ENCODE measurements around the gene AXIN2. TPM values are rescaled to one million over a fixed set of nuclear protein-coding genes. Genes with fewer than 3 reads are reported as not detected.
"Not testable (repeated sequence)": the region's sequence is repeated elsewhere in the genome, so short reads cannot be mapped to it uniquely, and the experiment has no call there.

AXIN2 gene
- total RNA-seq, 1 donor: under 0.01 TPM

GRCh38 chr17:65538675-65539529, 22.5 kb downstream of the AXIN2 start:
- DNase-seq (ENCODE audit: low read depth in 2 of 3, low spot score in 2 of 3): no peak

DNA sequence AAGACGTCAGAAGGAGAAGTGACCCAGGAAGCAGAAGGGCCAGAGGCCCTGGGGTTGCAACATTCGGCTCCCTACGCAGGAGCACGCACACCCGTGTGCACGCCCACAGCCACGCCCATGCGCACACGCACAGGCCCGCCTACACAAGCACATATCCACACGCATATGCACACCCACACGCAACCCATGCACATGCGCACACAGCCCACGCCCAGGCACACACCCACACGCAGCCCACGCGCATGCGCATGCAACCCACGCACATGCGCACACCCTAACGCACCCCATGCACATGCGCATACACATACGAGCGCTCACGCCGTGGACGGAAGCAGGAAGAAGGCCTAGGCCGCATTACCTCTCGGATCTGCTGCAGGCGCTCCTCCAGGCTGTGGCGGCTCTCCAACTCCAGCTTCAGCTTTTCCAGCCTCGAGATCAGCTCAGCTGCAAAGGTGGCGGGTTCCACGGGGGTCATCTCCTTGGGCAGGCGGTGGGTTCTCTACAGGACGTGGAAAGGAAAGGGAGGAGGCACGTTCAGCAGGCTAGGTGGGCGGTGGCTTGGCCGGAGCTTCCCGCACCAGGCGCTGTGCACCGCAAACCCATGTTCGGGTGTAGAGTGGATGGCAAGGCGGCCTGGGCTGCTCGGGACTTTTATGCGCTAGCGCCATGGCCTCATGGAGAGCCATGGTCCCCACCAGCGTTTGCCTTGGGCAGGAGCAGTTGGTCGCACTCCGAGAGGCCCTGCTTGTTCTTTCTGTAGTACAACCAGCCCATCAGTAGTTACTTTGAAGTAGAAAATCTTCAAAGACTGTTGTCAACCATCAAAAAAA, 23.4 kb downstream of the AXIN2 start:
- DNase-seq (ENCODE audit: low read depth in 2 of 3, low spot score in 2 of 3): no peak

DNA sequence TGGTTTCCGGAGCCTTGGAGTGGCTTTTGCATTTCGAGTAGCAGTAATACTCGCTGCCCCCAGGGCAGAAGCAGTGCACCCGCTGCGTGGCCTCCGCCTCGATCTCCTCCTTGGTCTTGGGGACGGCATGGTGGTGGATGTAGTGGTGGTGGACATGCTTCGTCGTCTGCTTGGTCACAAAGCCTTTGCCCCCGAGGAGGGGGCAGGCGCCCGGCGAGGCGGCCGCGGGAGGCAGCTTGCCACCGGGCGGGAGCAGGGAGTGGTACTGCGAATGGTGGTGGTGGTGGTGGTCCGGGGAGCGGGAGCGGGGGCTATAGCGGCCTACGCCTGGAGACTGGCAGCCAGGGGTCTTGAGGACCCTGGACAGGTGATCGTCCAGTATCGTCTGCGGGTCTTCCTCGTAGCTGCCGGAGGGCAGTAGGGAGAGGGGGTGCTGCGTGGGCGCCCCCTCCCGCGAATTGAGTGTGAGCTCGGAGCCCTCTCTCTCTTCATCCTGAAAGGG, 24.1 kb downstream of the AXIN2 start:
- no peak for DNase-seq (ENCODE audit: low read depth in 2 of 3, low spot score in 2 of 3)

DNA sequence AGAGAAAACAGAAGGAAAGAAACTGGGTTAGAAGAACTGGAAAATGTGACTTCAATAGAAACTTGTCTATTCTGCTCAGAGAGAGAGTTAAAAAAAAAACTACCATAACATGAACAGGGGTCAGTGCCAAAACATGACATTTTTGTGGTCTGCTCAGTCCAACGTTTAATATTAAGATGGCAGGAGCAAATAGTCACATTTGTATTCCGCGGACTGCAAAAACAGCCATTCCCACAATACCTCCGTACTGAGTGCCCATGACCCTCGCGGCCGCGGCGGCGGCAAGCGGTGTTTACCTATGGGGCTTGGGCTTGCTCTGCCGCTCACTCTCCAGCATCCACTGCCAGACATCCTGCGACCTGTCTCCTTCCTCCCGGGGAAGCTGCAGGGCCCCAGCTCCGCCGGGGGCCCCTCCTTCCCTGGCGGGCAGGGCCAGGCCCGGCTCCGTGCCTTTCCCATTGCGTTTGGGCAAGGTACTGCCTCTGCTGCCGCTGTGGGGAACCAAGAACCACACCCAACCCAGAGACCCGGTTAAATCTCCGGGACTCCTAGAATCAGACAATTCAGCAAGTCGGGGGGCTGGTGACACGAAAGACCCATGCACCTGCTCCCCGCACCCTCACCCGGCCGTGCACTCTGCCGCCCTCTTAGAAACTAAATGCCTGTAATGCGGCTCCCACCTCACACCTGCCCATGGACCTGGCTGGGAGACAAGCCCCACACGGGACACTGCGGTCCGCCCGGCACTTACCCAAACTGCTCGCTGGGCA, 24.7 kb downstream of the AXIN2 start:
- no peak for DNase-seq (ENCODE audit: low read depth in 2 of 3, low spot score in 2 of 3)

- DNase-seq (ENCODE audit: low read depth in 2 of 3, low spot score in 2 of 3): no peak
Observed at GRCh38 chr17:65535777-65536572, 25.5 kb downstream of the AXIN2 start.

- no peak for DNase-seq (ENCODE audit: low read depth in 2 of 3, low spot score in 2 of 3)
Observed at GRCh38 chr17:65533852-65534457, 27.5 kb downstream of the AXIN2 start.

DNA sequence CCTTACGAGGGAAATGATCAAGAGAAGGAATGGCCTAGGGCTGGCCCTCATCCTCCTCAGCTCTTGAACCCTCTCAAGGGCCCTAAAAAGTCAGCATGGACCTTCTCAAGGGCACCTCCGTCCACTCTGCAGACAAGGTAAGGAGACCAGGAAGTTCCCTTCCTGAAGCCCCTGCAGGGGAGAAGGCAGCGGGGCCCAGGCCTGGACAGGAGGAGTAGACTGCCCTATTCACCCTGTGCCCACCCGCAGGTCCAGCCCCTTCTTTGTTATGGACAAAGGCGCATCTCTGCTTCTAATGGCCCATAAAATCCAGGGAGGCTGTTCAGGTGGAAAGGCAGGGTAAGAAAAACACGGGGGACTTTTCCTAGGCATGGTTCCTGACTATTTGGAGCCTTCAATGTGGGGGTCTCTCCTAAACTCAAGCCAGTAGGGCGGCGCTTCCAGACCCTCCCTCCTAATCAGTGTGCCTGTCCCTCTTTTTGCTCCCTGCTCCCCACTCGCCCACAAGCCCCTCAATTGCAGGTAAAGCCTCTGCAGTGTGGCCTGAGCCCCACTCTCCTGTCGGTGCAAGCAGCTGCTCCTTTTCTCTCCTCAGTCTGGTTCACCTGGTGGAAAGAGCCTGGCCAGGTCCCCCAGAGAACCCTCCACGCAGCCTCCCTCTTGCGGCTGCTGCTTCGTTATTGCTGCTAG, 28.2 kb downstream of the AXIN2 start:
- DNase-seq (ENCODE audit: low read depth in 2 of 3, low spot score in 2 of 3): no peak

- DNase-seq (ENCODE audit: low read depth in 2 of 3, low spot score in 2 of 3): no peak
Observed at GRCh38 chr17:65532101-65532890, 29.2 kb downstream of the AXIN2 start.

- DNase-seq (ENCODE audit: low read depth in 2 of 3, low spot score in 2 of 3): no peak
Observed at GRCh38 chr17:65531256-65532100, 30.0 kb downstream of the AXIN2 start.

DNA sequence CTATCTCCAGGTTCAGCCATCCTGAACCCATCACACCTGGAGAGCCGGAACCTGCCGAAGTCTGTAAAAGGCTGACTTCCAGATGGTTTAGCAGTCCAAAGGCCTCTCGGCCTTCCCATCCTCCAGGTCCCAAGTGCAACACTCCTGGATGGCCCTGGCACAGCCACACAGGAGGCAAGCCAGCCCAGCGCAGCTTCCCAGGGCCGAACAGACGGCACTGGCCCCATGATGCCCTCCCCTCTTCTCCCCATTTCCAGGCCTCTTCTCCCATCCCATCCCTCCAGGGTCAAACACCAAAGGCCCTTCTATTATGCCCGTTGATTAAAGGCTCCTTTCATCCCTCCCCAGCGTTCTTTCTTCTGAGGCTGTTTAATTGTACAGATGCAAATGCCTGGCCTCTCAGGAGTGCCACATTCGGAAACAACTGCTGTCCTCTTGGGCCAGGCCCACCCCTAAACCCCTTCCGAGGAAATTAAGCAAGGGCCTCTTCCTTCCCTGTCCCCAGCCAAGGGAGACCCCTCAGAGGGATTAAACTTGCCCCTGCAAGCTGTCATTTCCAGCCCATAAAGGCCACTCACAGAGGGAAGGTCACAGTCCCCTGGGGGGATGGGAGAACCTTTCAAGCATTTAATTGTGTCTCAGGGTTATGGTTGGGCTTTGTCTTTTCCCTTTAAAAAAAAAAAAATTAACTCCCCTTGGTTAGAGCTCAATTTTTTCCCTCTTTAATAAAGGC, 30.8 kb downstream of the AXIN2 start:
- DNase-seq (ENCODE audit: low read depth in 2 of 3, low spot score in 2 of 3): no peak

DNA sequence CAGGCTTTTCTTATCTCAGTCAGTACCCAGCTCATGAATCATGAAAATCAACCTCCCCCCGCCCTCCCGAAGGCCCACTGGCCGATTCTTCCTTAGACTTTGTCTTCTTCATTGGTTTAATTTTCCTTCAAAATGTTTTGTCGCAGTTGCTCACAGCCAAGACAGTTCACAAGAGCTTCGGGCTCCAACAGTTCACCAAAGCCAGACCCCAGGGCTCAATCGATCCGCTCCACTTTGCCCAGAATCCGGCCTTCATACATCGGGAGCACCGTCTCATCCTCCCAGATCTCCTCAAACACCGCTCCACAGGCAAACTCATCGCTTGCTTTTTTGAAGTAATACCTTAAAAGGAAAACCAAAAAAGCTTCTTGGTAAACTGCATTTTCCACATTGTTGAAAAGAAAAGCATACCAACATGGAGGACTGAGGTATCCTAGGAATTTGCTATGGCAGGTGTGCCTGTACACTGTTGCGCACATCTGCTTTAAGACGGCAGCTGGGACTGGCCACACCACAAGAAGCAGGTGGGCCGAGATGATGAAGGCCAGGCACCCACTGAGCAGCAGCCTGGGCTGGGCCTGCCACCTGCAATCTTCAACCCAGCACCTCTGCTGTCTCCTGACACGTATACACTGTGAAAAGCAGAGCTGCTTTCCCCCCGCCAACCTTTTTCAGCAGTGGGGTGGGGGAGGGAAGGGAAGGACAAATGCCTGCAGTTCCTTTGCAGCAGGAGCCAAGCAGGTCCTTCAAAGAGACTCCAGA, 31.5 kb downstream of the AXIN2 start:
- DNase-seq (ENCODE audit: low read depth in 2 of 3, low spot score in 2 of 3): no peak

DNA sequence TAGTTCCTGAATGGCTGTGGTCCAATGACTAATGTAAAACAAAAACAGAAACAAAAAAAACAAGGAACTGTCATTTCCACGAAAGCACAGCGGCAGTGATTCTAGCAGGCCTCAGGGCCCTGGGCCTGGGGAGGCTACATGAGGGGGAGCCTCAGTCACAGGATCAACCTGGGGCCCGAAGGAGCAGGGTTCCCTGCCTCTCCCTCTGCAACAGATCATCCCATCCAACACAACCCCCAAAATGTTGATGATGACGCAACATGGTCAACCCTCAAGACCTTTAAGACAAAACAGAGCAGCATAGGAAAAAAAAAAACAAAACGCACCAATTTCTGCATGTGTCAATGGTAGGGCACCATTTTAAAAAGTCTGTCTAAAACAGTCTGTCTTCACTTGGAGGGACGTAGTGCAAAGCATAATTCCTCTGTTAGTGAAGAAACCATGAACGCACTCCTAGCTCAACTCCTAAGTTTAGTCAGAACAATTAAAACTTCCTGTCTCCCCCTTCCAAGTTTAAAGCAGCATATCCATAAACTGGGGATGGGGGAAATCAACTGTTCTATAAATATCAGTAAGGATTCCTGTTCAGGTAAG, 32.3 kb downstream of the AXIN2 start:
- no peak for DNase-seq (ENCODE audit: low read depth in 2 of 3, low spot score in 2 of 3)

DNA sequence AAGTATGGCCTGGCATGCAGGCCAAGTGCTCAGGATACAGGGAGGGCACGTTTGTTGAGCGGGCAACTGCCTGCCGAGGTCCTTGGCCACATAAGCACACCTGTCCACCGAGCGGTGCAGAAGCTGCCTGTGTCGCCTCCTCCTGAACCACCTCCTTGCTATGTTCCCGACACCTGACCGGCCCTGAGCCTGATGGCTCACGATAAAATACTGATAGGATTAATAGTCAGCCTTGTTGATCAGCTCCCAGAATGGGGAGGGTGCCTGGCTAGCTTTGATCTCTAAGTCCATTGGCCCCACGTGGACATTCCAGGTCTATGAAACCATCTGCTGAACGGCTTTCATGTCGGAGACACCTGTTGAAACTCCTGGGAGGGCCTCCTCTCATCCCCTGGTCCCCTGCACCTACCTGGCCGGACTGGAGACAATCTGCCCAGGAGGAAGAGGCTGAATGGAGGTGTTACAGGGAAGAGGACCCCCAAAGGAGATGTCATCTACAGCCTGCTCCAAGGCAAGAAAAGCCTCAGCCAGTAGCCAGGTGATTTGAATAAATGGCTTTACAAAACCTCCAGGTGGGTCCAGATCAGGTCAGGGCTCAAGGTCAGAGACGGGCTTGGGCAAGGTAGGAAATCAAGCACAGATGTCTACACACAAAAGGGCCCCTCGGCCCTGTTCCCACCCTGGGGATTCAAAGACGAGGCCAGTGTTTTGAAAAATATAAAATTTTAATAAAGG, 33.4 kb downstream of the AXIN2 start:
- no peak for DNase-seq (ENCODE audit: low read depth in 2 of 3, low spot score in 2 of 3)

DNA sequence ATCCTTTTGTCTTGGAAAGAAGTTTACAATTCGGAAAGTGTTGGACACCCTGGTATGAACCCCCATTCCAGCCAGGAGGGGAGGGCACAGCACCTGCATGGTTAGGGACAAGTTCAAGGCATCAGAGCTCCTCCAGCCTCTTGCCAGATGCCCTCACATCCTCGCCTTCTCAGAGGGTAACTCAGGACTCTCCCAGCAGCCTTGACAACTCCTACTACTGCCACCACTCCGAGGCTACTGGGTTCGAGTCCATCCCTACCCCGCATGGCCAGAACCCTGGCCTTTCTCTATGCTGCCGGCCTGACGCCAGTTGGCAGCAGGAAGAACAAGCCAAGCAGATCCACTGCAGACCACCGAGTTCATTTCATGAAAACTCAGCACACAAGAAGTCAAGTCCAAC, 34.1 kb downstream of the AXIN2 start:
- DNase-seq (ENCODE audit: low read depth in 2 of 3, low spot score in 2 of 3): no peak

DNA sequence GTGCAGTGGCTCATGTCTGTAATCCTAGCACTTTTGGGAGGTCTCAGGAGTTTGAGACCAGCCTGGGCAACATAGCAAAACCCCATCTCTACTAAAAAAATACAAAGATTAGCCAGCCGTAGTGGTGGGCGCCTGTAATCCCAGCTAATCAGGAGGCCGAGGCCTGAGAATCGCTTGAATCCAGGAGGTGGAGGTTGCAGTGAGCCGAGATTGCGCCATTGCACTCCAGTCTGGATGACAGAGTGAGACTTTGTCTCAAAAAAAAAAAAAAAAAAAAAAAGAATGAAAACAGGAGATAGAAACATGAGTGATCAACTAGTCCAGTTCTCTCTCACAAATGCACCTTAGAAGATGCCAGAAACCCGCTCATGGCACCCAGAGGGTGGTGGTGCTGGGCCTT, 34.6 kb downstream of the AXIN2 start:
- not testable (repeated sequence) for DNase-seq (ENCODE audit: low read depth in 2 of 3, low spot score in 2 of 3)
